GM13977 (cell line): Measurements from ENCODE around the gene PPM1B.

ENCODE experiments used
- DNase-seq: peaks from one replicate; pipeline ENCODE4 v3.0.0; 2012; ENCODE audit warnings: low spot score
- in situ Hi-C: fragments of 300-500 bp; cut with MboI; formaldehyde crosslinking; loops from one replicate; pipeline ENCODE4 v1.12.0; 2022; ENCODE audit warnings: low sequenced_read_pairs, low pct_unique_long_range_greater_than_20kb, mixed read lengths, inconsistent platforms; ENCODE audit not compliant: unreplicated experiment
- TF ChIP-seq, protein P1 (sequence below): IDR thresholded peaks from 2 replicates; pipeline ENCODE4 v1.5.1; 2012; ENCODE audit warnings: mild to moderate bottlenecking, control low read depth; ENCODE audit not compliant: insufficient read depth; ENCODE audit errors: extremely low read depth, missing control alignments

The PPM1B gene

DNA sequence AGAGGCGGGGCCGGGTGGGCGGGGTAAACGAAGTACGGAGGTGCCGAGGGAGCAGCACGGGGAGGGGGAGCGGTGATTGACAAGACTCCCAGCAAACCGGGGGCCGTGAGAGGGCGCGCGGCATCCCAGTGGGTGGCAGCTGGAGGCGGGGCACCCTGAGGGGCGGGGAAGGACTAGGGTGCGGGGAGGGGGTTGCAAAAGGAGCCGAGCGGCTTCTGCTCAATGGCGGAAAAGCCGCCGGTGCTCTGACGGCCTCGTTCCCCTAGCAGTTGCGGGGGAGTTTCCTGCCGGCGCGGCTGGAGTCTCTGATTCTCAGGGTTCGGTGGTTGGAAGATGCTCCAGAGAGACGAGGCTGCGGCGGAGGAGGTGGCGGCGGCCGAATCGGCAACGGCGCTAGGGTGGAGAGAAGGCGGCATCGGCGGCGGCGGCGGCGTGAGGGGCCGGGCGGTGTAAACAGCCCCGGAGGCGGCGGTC is at the start of gene PPM1B:
Gene PPM1B, plus strand, starts transcription at position 195 of the 474 bp plus-strand sequence. CDS start 32,325 bp downstream, outside the sequence.
- TF ChIP-seq, protein P1, sequence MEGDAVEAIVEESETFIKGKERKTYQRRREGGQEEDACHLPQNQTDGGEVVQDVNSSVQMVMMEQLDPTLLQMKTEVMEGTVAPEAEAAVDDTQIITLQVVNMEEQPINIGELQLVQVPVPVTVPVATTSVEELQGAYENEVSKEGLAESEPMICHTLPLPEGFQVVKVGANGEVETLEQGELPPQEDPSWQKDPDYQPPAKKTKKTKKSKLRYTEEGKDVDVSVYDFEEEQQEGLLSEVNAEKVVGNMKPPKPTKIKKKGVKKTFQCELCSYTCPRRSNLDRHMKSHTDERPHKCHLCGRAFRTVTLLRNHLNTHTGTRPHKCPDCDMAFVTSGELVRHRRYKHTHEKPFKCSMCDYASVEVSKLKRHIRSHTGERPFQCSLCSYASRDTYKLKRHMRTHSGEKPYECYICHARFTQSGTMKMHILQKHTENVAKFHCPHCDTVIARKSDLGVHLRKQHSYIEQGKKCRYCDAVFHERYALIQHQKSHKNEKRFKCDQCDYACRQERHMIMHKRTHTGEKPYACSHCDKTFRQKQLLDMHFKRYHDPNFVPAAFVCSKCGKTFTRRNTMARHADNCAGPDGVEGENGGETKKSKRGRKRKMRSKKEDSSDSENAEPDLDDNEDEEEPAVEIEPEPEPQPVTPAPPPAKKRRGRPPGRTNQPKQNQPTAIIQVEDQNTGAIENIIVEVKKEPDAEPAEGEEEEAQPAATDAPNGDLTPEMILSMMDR = no peak
- no peak for DNase-seq
- in situ Hi-C loops = no loop called here

DNA sequence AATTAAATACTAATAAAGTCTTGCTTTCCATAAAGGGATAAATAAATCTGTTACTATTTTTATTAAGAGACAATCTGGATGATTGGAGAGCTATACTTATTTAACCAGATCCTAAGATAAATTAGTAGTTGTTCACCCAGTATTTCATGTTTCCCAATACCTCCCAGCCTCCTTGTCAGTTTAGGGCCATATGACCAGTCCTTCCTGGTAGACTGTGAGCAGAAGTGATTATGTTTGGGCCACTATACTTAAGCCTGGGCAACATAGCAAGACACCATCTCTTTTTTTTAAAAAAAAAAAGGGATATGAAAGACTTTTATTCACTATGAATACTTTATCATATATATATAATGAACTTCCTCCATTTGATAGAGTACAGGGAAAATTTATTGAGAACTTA is 48.8 kb upstream of the PPM1B start:
- in situ Hi-C loops = no loop called here
- TF ChIP-seq, protein P1 = no peak
- DNase-seq = no peak

DNA sequence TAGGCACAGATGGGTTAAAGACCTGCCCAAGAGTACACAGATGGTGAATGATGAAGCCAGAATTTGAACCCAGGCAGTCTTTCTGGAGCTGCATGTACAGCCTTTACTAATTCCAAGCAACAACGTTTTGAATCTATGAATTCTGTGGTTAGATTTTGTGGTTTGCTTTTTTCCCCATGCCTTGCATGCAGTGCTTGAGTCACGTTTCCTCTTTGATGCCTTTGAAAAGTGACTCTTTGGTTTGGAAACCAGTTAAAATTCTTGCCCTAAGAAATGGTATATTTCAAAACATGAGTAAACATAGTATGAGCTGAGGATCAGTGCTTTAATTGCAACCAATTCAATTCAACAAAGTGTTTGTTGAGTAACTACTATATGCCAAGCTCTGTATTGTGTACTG is 48.2 kb upstream of the PPM1B start:
- in situ Hi-C loops = no loop called here
- DNase-seq = no peak
- TF ChIP-seq, protein P1 = no peak

DNA sequence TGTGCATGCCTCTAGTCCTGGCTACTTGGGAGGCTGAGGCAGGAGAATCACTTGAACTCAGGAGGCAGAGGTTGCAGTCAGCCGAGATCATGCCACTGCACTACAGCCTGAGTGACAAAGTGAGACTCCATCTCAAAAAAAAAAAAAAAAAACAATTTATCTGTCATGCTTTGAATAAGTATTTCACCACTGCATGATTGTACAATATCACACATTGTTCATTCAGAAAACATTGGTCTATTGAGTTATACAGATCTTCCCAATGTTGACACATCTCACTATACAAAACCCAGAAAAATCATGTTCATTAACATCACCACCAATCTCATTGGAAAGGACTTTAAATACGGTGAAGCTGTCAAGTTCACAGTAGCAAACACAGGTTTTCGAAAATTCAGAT is 46.8 kb upstream of the PPM1B start:
- TF ChIP-seq, protein P1 = no peak
- DNase-seq = no peak
- in situ Hi-C loops = no loop called here

DNA sequence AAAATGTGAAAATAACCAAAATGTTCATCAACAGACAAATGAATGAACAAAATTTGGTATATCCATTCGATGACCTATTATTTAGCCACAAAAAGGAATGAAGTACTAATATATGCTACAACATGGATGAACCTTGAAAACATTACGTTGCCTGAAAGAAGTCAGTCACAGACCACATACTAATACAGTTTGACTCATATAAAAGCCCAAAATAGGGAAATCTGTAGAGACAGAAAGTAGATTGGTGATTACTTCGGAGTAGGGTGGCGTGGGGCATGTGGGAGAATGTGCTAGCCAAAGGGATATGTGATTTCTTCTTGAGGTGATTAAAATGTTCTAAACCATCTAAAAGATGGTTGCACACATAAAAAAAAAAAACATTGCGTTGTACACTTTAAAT is 44.2 kb upstream of the PPM1B start:
- no peak for DNase-seq
- in situ Hi-C loops = no loop called here

DNA sequence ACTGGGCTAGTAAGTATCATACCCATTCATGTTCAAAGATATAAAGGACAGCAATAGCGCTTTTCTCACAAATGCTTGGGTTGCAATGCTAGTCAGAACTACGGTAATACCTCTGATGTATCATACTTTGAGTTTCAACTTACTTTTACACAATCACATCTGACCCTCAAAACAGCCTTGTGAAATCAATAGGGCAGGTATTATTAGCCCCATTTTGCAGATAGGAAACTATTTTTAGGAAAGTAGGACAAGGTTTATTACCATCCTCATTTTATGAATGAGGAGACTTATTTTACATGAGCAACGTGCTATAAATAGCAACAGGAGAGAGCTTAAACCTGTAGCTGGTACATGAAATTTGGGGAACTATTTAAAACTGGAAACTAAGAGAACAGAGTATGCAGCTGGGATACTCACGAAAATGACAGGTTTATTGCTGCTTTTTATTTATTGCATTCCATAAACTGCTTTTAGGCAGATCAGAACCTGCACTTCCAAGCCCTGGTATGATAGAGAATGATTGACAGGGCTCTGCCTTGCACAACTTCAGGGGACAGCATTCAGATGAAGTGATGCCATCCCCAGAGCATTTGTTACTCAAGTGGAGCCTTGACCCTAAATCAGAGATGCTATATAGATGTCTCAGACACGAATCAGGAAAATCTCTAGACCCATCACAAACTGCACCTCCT is 42.4 kb upstream of the PPM1B start:
- TF ChIP-seq, protein P1 = no peak
- in situ Hi-C loops = no loop called here
- DNase-seq = no peak

More for the DNA sequence above, 44.2 kb upstream of the PPM1B start:
- TF ChIP-seq, protein P1 = no peak
